ENCODE results near the gene DUSP15. TPM values are rescaled to one million over a fixed set of nuclear protein-coding genes. Genes with fewer than 3 reads are reported as not detected.
A peak's percentile ranks its signal among the peaks of the same experiment; 100 is the strongest.

The DUSP15 gene
- total and polyA plus RNA-seq, 5 donors from 2014 or later: not detected

- ATAC-seq (ENCODE audit: low read depth in 2 of 2) (no peak), DNase-seq (no peak)
- Mint-ChIP-seq H3K27me3 (peaks cover 34% of the 10 kb centered on the region), H3K27ac (no peak overlapping the region), H3K36me3 (no peaks in the 10 kb centered on the region), H3K4me1 (peaks cover 0 to 8% (median 0%) of the 10 kb centered on the region in 4 donors), H3K9me3 (peaks cover 0 to 2% (median 0%) of the 10 kb centered on the region in 7 donors), H3K4me3 (no peak overlapping the region)
- H3K27ac ChIP-seq (ENCODE audit: insufficient read depth, low read length, poor library complexity, severe bottlenecking): no peak overlapping the region
- peaks cover 13% of the 10 kb centered on the region for H3K4me1 ChIP-seq (ENCODE audit: control insufficient read depth, insufficient read depth, low read length, poor library complexity, severe bottlenecking)
- H3K9me3 ChIP-seq (ENCODE audit: control insufficient read depth in 2 of 2, low read length in 2 of 2): no peaks in the 10 kb centered on the region
- H3K27me3 ChIP-seq (ENCODE audit: control insufficient read depth, insufficient read depth, low read length): peaks cover 21% of the 10 kb centered on the region
- no peak overlapping the region for H3K4me3 ChIP-seq (ENCODE audit: low read depth, low read length)
- H3K36me3 ChIP-seq (ENCODE audit: control insufficient read depth, insufficient read depth, low read length): no peaks in the 10 kb centered on the region
Observed at GRCh38 chr20:31856516-31856915, 13.8 kb downstream of the DUSP15 start.

GRCh38 chr20:31853481-31853880, 16.8 kb downstream of the DUSP15 start:
- DNase-seq (no peak), ATAC-seq (ENCODE audit: low read depth in 2 of 2) (no peak)
- Histone ChIP-seq H3K36me3 (ENCODE audit: control insufficient read depth, insufficient read depth, low read length) (no peaks in the 10 kb centered on the region), H3K4me3 (ENCODE audit: low read depth, low read length) (no peak overlapping the region), H3K27me3 (ENCODE audit: control insufficient read depth, insufficient read depth, low read length) (peaks cover 11% of the 10 kb centered on the region), H3K4me1 (ENCODE audit: control insufficient read depth, insufficient read depth, low read length, poor library complexity, severe bottlenecking) (no peaks in the 10 kb centered on the region), H3K9me3 (ENCODE audit: control insufficient read depth in 2 of 2, low read length in 2 of 2) (no peaks in the 10 kb centered on the region), H3K27ac (ENCODE audit: insufficient read depth, low read length, poor library complexity, severe bottlenecking) (no peak overlapping the region)
- H3K27me3 Mint-ChIP-seq: peaks cover 20% of the 10 kb centered on the region
- no peaks in the 10 kb centered on the region for H3K36me3 Mint-ChIP-seq
- H3K4me3 Mint-ChIP-seq: no peak overlapping the region
- H3K9me3 Mint-ChIP-seq: peaks cover 0 to 4% (median 0%) of the 10 kb centered on the region in 7 donors
- no peaks in the 10 kb centered on the region for H3K4me1 Mint-ChIP-seq
- no peak overlapping the region for H3K27ac Mint-ChIP-seq

GRCh38 chr20:31851240-31851955, 18.9 kb downstream of the DUSP15 start:
- peaks cover 0 to 2% (median 0%) of the 10 kb centered on the region in 7 donors for H3K9me3 Mint-ChIP-seq
- Histone ChIP-seq H3K9me3 (ENCODE audit: control insufficient read depth in 2 of 2, low read length in 2 of 2) (no peaks in the 10 kb centered on the region), H3K27me3 (ENCODE audit: control insufficient read depth, insufficient read depth, low read length) (peaks cover 11% of the 10 kb centered on the region), H3K4me1 (ENCODE audit: control insufficient read depth, insufficient read depth, low read length, poor library complexity, severe bottlenecking) (no peaks in the 10 kb centered on the region), H3K4me3 (ENCODE audit: low read depth, low read length) (no peak overlapping the region), H3K36me3 (ENCODE audit: control insufficient read depth, insufficient read depth, low read length) (no peaks in the 10 kb centered on the region), H3K27ac (ENCODE audit: insufficient read depth, low read length, poor library complexity, severe bottlenecking) (no peak overlapping the region)
- H3K36me3 Mint-ChIP-seq: no peaks in the 10 kb centered on the region
- peaks cover 19% of the 10 kb centered on the region for H3K27me3 Mint-ChIP-seq
- H3K4me3 Mint-ChIP-seq: no peak overlapping the region
- H3K27ac Mint-ChIP-seq: peak overlapping the region in 1 of 3 donors; percentile 53
- ATAC-seq (ENCODE audit: low read depth in 2 of 2) (no peak), DNase-seq (no peak)
- peaks cover 0 to 2% (median 0%) of the 10 kb centered on the region in 4 donors for H3K4me1 Mint-ChIP-seq

GRCh38 chr20:31849306-31849930, 20.9 kb downstream of the DUSP15 start:
- Histone ChIP-seq H3K36me3 (ENCODE audit: control insufficient read depth, insufficient read depth, low read length) (no peaks in the 10 kb centered on the region), H3K4me1 (ENCODE audit: control insufficient read depth, insufficient read depth, low read length, poor library complexity, severe bottlenecking) (no peaks in the 10 kb centered on the region), H3K27me3 (ENCODE audit: control insufficient read depth, insufficient read depth, low read length) (peaks cover 4% of the 10 kb centered on the region), H3K9me3 (ENCODE audit: control insufficient read depth in 2 of 2, low read length in 2 of 2) (no peaks in the 10 kb centered on the region), H3K4me3 (ENCODE audit: low read depth, low read length) (no peak overlapping the region), H3K27ac (ENCODE audit: insufficient read depth, low read length, poor library complexity, severe bottlenecking) (no peak overlapping the region)
- DNase-seq (no peak), ATAC-seq (ENCODE audit: low read depth in 2 of 2) (no peak)
- peaks cover 0 to 2% (median 0%) of the 10 kb centered on the region in 4 donors for H3K4me1 Mint-ChIP-seq
- H3K27me3 Mint-ChIP-seq: peaks cover 19% of the 10 kb centered on the region
- no peak overlapping the region for H3K27ac Mint-ChIP-seq
- no peaks in the 10 kb centered on the region for H3K36me3 Mint-ChIP-seq
- H3K4me3 Mint-ChIP-seq: no peak overlapping the region
- peaks cover 0 to 2% (median 0%) of the 10 kb centered on the region in 7 donors for H3K9me3 Mint-ChIP-seq

GRCh38 chr20:31848088-31848999, 22.0 kb downstream of the DUSP15 start:
- peaks cover 0 to 2% (median 0%) of the 10 kb centered on the region in 4 donors for H3K4me1 Mint-ChIP-seq
- peaks cover 0 to 2% (median 0%) of the 10 kb centered on the region in 7 donors for H3K9me3 Mint-ChIP-seq
- no peak overlapping the region for H3K4me3 Mint-ChIP-seq
- H3K9me3 ChIP-seq (ENCODE audit: control insufficient read depth in 2 of 2, low read length in 2 of 2): no peaks in the 10 kb centered on the region
- H3K27ac Mint-ChIP-seq: no peak overlapping the region
- no peak for ATAC-seq (ENCODE audit: low read depth in 2 of 2)
- no peaks in the 10 kb centered on the region for H3K36me3 Mint-ChIP-seq
- H3K27me3 ChIP-seq (ENCODE audit: control insufficient read depth, insufficient read depth, low read length): no peaks in the 10 kb centered on the region
- no peaks in the 10 kb centered on the region for H3K36me3 ChIP-seq (ENCODE audit: control insufficient read depth, insufficient read depth, low read length)
- no peak overlapping the region for H3K27ac ChIP-seq (ENCODE audit: insufficient read depth, low read length, poor library complexity, severe bottlenecking)
- peaks cover 19% of the 10 kb centered on the region for H3K27me3 Mint-ChIP-seq
- H3K4me1 ChIP-seq (ENCODE audit: control insufficient read depth, insufficient read depth, low read length, poor library complexity, severe bottlenecking): no peaks in the 10 kb centered on the region
- no peak overlapping the region for H3K4me3 ChIP-seq (ENCODE audit: low read depth, low read length)
- no peak for DNase-seq

GRCh38 chr20:31846793-31847138, 23.6 kb downstream of the DUSP15 start:
- H3K36me3 Mint-ChIP-seq: no peaks in the 10 kb centered on the region
- Histone ChIP-seq H3K36me3 (ENCODE audit: control insufficient read depth, insufficient read depth, low read length) (no peaks in the 10 kb centered on the region), H3K27ac (ENCODE audit: insufficient read depth, low read length, poor library complexity, severe bottlenecking) (no peak overlapping the region), H3K4me3 (ENCODE audit: low read depth, low read length) (no peak overlapping the region), H3K4me1 (ENCODE audit: control insufficient read depth, insufficient read depth, low read length, poor library complexity, severe bottlenecking) (no peaks in the 10 kb centered on the region), H3K9me3 (ENCODE audit: control insufficient read depth in 2 of 2, low read length in 2 of 2) (no peaks in the 10 kb centered on the region), H3K27me3 (ENCODE audit: control insufficient read depth, insufficient read depth, low read length) (no peaks in the 10 kb centered on the region)
- no peak overlapping the region for H3K27ac Mint-ChIP-seq
- ATAC-seq (ENCODE audit: low read depth in 2 of 2) (no peak), DNase-seq (no peak)
- H3K4me3 Mint-ChIP-seq: no peak overlapping the region
- H3K4me1 Mint-ChIP-seq: peaks cover 0 to 2% (median 0%) of the 10 kb centered on the region in 4 donors
- H3K9me3 Mint-ChIP-seq: peaks cover 0 to 2% (median 0%) of the 10 kb centered on the region in 7 donors
- peaks cover 15% of the 10 kb centered on the region for H3K27me3 Mint-ChIP-seq

- H3K36me3 Mint-ChIP-seq: no peaks in the 10 kb centered on the region
- peaks cover 8% of the 10 kb centered on the region for H3K27me3 Mint-ChIP-seq
- DNase-seq (no peak), ATAC-seq (ENCODE audit: low read depth in 2 of 2) (no peak)
- H3K36me3 ChIP-seq (ENCODE audit: control insufficient read depth, insufficient read depth, low read length): no peaks in the 10 kb centered on the region
- H3K9me3 Mint-ChIP-seq: peaks cover 0 to 2% (median 0%) of the 10 kb centered on the region in 7 donors
- no peaks in the 10 kb centered on the region for H3K27me3 ChIP-seq (ENCODE audit: control insufficient read depth, insufficient read depth, low read length)
- no peak within 1 kb of the TSS for H3K27ac ChIP-seq (ENCODE audit: insufficient read depth, low read length, poor library complexity, severe bottlenecking)
- H3K4me3 Mint-ChIP-seq: no peak within 1 kb of the TSS
- no peak within 1 kb of the TSS for H3K27ac Mint-ChIP-seq
- H3K4me1 Mint-ChIP-seq: peaks cover 0 to 2% (median 0%) of the 10 kb centered on the region in 4 donors
- H3K4me3 ChIP-seq (ENCODE audit: low read depth, low read length): no peak within 1 kb of the TSS
- no peaks in the 10 kb centered on the region for H3K4me1 ChIP-seq (ENCODE audit: control insufficient read depth, insufficient read depth, low read length, poor library complexity, severe bottlenecking)
- no peaks in the 10 kb centered on the region for H3K9me3 ChIP-seq (ENCODE audit: control insufficient read depth in 2 of 2, low read length in 2 of 2)
Observed at GRCh38 chr20:31845300-31845863, 24.9 kb downstream of the DUSP15 start, which contains the start of gene FOXS1. Gene FOXS1, minus strand, starts transcription at chr20:31845604. Its CDS starts 62 bp downstream, at chr20:31845542.

All from CD4-positive, CD25-positive, alpha-beta regulatory T cell (primary cell).